SH-SY5Y (cell line): ENCODE results near the gene ARTN.

Source experiments
- GATA2 ChIP-seq: IDR thresholded peaks from 2 replicates; pipeline ENCODE4 v1.6.1; 2011; ENCODE audit warnings: mild to moderate bottlenecking, low read depth, low read length
- GATA3 ChIP-seq: IDR thresholded peaks from 2 replicates; pipeline ENCODE4 v1.6.1; 2011; ENCODE audit warnings: low read depth, mild to moderate bottlenecking, low read length, moderate library complexity

- TF ChIP-seq GATA2: no peak
- no peak for TF ChIP-seq GATA3
Observed at GRCh38 chr1:43935711-43936427, 2.3 kb downstream of the ARTN start.
